ENCODE results near the gene LAMC2.
"Not testable (repeated sequence)": the region's sequence is repeated elsewhere in the genome, so short reads cannot be mapped to it uniquely, and the experiment has no call there.

Gene LAMC2

GRCh38 chr1:183239793-183240525 is 53.9 kb downstream of the LAMC2 start:
- no peak for DNase-seq

GRCh38 chr1:183240526-183240825 is 54.4 kb downstream of the LAMC2 start:
- DNase-seq, result no peak

- not testable (repeated sequence) for DNase-seq
These were observed 54.8 kb downstream of the LAMC2 start for GRCh38 chr1:183240853-183241252.

GRCh38 chr1:183241471-183241870 is 55.4 kb downstream of the LAMC2 start:
- no peak for DNase-seq

- DNase-seq, result no peak
These were observed 56.5 kb downstream of the LAMC2 start for GRCh38 chr1:183242556-183242955.

GRCh38 chr1:183243161-183244050 is 57.3 kb downstream of the LAMC2 start:
- no peak for DNase-seq

- DNase-seq, result no peak
These were observed 58.4 kb downstream of the LAMC2 start for GRCh38 chr1:183244466-183244865.

GRCh38 chr1:183245357-183245756 is 59.3 kb downstream of the LAMC2 start:
- DNase-seq, result no peak

- DNase-seq, result no peak
These were observed 60.4 kb downstream of the LAMC2 start for GRCh38 chr1:183246436-183246835.

- DNase-seq, result no peak
These were observed 61.0 kb downstream of the LAMC2 start for GRCh38 chr1:183247066-183247465.

GRCh38 chr1:183247484-183247883 is 61.4 kb downstream of the LAMC2 start:
- DNase-seq, result no peak

- DNase-seq, result no peak
These were observed 61.9 kb downstream of the LAMC2 start for GRCh38 chr1:183247931-183248330.

- no peak for DNase-seq
These were observed 63.1 kb downstream of the LAMC2 start for GRCh38 chr1:183248989-183249691.

GRCh38 chr1:183249941-183250452 is 63.9 kb downstream of the LAMC2 start:
- no peak for DNase-seq

GRCh38 chr1:183251101-183251958 is 65.3 kb downstream of the LAMC2 start:
- no peak for DNase-seq

- DNase-seq, result no peak
These were observed 65.9 kb downstream of the LAMC2 start for GRCh38 chr1:183251959-183252450.

GRCh38 chr1:183255073-183255472 is 69.0 kb downstream of the LAMC2 start:
- DNase-seq, result no peak

GRCh38 chr1:183259924-183260323 is 73.9 kb downstream of the LAMC2 start:
- DNase-seq, result no peak

GRCh38 chr1:183262628-183263200 is 76.7 kb downstream of the LAMC2 start:
- DNase-seq, result no peak

GRCh38 chr1:183263886-183264602 is 78.0 kb downstream of the LAMC2 start:
- DNase-seq, result no peak
